ENCODE measurements around the gene TRAPPC10.

DNA sequence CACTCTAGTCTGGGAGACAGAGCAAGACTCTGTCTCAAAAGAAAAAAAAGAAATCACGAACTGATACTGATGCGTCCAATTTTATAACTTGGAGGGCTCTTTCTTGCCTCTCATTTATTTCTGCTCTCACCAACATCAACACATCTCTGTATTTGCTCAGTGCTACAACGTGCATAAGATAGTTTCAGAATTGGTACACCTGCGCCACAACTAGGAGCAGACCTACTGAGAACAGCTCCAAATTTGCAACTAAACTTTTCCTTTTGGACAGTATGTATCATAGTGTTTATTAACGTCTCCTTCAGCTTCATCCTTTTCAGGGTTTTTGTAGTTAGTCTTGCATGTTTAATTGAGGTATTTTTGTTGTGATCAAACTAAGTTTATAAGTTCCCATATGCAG is 27.7 kb downstream of the TRAPPC10 start:
- TF ChIP-seq, protein P1, sequence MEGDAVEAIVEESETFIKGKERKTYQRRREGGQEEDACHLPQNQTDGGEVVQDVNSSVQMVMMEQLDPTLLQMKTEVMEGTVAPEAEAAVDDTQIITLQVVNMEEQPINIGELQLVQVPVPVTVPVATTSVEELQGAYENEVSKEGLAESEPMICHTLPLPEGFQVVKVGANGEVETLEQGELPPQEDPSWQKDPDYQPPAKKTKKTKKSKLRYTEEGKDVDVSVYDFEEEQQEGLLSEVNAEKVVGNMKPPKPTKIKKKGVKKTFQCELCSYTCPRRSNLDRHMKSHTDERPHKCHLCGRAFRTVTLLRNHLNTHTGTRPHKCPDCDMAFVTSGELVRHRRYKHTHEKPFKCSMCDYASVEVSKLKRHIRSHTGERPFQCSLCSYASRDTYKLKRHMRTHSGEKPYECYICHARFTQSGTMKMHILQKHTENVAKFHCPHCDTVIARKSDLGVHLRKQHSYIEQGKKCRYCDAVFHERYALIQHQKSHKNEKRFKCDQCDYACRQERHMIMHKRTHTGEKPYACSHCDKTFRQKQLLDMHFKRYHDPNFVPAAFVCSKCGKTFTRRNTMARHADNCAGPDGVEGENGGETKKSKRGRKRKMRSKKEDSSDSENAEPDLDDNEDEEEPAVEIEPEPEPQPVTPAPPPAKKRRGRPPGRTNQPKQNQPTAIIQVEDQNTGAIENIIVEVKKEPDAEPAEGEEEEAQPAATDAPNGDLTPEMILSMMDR (IDR thresholded peaks at IDR 0.05) = no peak
- TF ChIP-seq EP300 (IDR thresholded peaks at IDR 0.05) (no peak), POLR2A (IDR thresholded peaks at IDR 0.05) (no peak), POLR2AphosphoS5 (IDR thresholded peaks at IDR 0.05) (no peak)
